Ishikawa (cell line): ENCODE results near the gene NECTIN2.

Experiments used
- CEBPB ChIP-seq: IDR thresholded peaks from 2 replicates; pipeline ENCODE4 v1.6.1; 2012
- CREB1 ChIP-seq: IDR thresholded peaks from 2 replicates; pipeline ENCODE4 v1.6.1; 2012; ENCODE audit warnings: low read depth
- EGR1 ChIP-seq: IDR thresholded peaks from 2 replicates; pipeline ENCODE4 v1.6.1; 2012
- EP300 ChIP-seq: IDR thresholded peaks from 2 replicates; pipeline ENCODE4 v1.6.1; 2012; ENCODE audit warnings: borderline replicate concordance
- FOXM1 ChIP-seq: IDR thresholded peaks from 2 replicates; pipeline ENCODE4 v1.6.1; 2012; ENCODE audit warnings: low read depth, borderline replicate concordance
- NFIC ChIP-seq: IDR thresholded peaks from 2 replicates; pipeline ENCODE4 v1.6.1; 2012
- RAD21 ChIP-seq: IDR thresholded peaks from 2 replicates; pipeline ENCODE4 v1.6.1; 2012; ENCODE audit warnings: low read depth
- TAF1 ChIP-seq: IDR thresholded peaks from 2 replicates; pipeline ENCODE4 v1.6.1; 2012; ENCODE audit warnings: low read depth, mild to moderate bottlenecking
- TCF12 ChIP-seq: IDR thresholded peaks from 2 replicates; pipeline ENCODE4 v1.6.1; 2012; ENCODE audit warnings: low read depth
- TEAD4 ChIP-seq: IDR thresholded peaks from 2 replicates; pipeline ENCODE4 v1.6.1; 2012
- YY1 ChIP-seq: IDR thresholded peaks from 2 replicates; pipeline ENCODE4 v1.6.1; 2012; ENCODE audit warnings: low read depth
- ZBTB7A ChIP-seq: IDR thresholded peaks from 2 replicates; pipeline ENCODE4 v1.6.1; 2012; ENCODE audit warnings: low read depth
- TF ChIP-seq, protein P1 (sequence below): IDR thresholded peaks from 2 replicates; pipeline ENCODE4 v1.6.1; 2012
- TF ChIP-seq, protein P2 (sequence below): IDR thresholded peaks from 2 replicates; pipeline ENCODE4 v1.6.1; 2012; ENCODE audit warnings: low read depth, mild to moderate bottlenecking
- TF ChIP-seq, protein P3 (sequence below): IDR thresholded peaks from 2 replicates; pipeline ENCODE4 v1.6.1; 2012

Gene NECTIN2

DNA sequence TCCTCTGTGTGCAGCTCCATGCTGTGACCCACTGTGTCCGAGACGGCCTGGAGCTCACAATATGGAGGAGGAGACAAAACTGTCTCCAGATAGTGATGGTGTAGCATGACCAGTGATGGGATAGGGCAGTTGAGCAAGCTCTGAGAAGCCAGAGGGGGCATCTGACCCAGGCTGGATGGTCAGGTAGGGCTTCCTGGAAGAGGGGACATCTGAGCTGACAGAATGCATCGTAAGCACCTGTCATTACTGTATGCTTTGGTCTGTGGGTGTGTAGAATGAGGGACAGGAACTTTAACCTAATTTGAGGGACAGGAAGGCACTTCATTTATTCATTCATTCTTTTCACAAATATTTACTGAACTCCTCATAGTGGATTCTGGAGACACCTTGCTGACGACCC, 38.5 kb downstream of the NECTIN2 start:
- TF ChIP-seq TCF12 (no peak), ZBTB7A (no peak), YY1 (no peak), CEBPB (no peak), RAD21 (no peak), TEAD4 (no peak), EP300 (no peak), TAF1 (no peak), EGR1 (no peak), NFIC (no peak), FOXM1 (no peak), CREB1 (no peak)
- TF ChIP-seq, protein P1, sequence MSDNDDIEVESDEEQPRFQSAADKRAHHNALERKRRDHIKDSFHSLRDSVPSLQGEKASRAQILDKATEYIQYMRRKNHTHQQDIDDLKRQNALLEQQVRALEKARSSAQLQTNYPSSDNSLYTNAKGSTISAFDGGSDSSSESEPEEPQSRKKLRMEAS, result no peak
- TF ChIP-seq, protein P2, sequence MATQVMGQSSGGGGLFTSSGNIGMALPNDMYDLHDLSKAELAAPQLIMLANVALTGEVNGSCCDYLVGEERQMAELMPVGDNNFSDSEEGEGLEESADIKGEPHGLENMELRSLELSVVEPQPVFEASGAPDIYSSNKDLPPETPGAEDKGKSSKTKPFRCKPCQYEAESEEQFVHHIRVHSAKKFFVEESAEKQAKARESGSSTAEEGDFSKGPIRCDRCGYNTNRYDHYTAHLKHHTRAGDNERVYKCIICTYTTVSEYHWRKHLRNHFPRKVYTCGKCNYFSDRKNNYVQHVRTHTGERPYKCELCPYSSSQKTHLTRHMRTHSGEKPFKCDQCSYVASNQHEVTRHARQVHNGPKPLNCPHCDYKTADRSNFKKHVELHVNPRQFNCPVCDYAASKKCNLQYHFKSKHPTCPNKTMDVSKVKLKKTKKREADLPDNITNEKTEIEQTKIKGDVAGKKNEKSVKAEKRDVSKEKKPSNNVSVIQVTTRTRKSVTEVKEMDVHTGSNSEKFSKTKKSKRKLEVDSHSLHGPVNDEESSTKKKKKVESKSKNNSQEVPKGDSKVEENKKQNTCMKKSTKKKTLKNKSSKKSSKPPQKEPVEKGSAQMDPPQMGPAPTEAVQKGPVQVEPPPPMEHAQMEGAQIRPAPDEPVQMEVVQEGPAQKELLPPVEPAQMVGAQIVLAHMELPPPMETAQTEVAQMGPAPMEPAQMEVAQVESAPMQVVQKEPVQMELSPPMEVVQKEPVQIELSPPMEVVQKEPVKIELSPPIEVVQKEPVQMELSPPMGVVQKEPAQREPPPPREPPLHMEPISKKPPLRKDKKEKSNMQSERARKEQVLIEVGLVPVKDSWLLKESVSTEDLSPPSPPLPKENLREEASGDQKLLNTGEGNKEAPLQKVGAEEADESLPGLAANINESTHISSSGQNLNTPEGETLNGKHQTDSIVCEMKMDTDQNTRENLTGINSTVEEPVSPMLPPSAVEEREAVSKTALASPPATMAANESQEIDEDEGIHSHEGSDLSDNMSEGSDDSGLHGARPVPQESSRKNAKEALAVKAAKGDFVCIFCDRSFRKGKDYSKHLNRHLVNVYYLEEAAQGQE, result no peak
- TF ChIP-seq, protein P3, sequence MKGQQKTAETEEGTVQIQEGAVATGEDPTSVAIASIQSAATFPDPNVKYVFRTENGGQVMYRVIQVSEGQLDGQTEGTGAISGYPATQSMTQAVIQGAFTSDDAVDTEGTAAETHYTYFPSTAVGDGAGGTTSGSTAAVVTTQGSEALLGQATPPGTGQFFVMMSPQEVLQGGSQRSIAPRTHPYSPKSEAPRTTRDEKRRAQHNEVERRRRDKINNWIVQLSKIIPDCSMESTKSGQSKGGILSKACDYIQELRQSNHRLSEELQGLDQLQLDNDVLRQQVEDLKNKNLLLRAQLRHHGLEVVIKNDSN, result no peak

DNA sequence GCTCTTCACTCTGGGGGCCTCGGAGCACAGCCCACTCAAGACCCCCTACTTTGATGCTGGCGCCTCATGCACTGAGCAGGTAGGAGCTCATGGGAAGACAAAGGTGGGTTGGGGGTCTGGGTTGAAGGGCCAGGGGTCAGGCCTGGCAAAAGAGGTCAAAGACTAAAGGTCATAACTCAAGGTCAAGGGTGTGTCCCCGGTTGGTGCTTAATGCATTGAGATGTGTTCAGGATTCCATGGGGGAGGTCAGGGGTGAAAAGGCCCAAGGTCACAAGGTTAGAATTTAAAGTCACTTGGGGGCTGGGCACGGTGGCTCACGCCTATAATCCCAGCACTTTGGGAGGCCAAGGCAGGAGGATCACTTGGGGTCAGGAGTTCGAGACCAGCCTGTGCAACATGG, 40.0 kb downstream of the NECTIN2 start:
- TF ChIP-seq CREB1 (no peak), FOXM1 (no peak)

DNA sequence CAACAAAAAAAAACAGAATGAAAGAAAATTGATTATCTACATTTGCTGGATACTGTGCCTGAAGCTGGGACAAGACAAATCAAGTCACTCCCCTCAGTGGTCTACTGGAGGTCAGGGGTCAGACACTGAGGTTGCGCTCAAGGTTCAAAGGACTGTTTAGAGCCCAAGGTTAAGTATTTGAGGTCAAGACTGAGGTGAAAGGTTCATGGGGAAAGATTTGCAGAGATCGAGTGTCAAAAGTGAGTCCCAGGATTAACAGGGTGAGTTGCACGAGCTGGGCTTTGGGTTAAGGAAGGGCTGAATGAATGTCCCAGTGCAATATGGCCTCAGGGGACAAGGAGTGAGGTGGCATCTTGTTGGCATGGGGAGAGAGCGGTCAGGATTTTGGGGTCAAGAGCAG, 41.6 kb downstream of the NECTIN2 start:
- TF ChIP-seq CREB1, result no peak
- no peak for TF ChIP-seq TCF12
- no peak for TF ChIP-seq YY1
- no peak for TF ChIP-seq EGR1
- TF ChIP-seq, protein P2, result no peak
- TF ChIP-seq TAF1, result no peak

DNA sequence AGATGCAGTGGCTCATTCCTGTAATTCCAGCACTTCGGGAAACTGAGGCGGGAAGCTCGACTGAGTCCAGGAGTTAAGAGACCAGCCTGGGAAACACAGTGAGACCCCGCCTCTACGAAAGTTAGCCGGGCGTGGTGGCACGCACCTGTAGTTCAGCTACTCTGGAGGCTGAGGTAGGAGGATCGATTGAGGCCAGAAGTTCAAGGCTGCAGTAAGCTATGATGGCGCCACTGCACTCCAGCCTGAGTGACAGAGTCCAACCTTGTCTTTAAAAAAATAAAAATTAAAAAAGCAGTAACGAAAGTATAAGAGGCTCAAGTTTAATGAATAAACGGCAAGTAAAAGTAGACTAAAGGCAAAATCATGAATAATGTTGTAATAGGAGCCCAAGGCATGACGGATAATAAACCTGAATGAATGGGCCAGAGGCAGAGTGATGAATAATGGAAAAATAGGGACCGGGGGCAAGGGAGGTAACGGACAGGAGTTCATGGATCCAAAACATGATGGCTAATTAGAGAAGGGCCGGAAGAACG, 43.8 kb downstream of the NECTIN2 start:
- TF ChIP-seq, protein P3, result no peak
- TF ChIP-seq ZBTB7A (no peak), NFIC (no peak), RAD21 (no peak)
- TF ChIP-seq, protein P2, result no peak

DNA sequence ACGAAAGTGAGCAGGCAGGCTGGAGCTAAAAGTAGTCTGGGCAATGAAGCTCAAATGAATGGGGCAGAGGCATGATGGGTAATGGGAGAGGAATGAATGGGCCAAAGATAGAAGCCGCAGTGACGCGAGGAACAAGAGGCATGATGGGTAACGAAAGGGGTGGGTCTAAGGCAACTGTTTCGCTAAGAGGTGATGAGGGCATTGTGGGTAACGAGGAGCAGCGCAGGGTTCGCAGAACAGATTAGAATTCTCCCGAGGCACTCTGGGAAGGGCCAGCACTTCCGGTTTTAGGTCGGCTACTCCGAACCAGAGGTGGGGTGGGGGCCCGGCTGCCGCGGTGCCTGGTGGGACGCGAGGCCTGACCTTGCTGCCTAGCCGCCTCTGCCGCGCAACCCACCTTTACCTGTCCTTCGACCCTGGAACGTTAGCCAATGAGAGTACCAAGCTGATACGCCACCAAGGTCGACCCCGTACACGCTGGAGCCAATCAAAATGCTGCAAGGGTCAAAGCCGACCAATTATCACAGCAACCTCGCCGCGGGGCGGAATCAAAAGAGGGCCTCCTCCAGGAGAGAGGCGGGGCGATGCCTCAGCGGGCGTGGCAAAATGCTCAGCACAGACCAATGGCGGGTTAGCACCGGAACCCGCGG, 44.4 kb downstream of the NECTIN2 start:
- TF ChIP-seq, protein P3, result no peak
- TF ChIP-seq FOXM1, result peak; percentile 38; the same call in 1 of the 2 replicates
- peak; percentile 39; the same call in 1 of the 2 replicates for TF ChIP-seq TCF12
- no peak for TF ChIP-seq EP300
- TF ChIP-seq, protein P2, result no peak
- TF ChIP-seq TEAD4, result no peak
- TF ChIP-seq RAD21, result no peak
- TF ChIP-seq YY1, result peak; percentile 40
- TF ChIP-seq CEBPB, result no peak
- peak; percentile 4; the same call in 1 of the 2 replicates for TF ChIP-seq ZBTB7A
- TF ChIP-seq, protein P1, result peak; percentile 63
- peak; percentile 66 for TF ChIP-seq CREB1
- peak; percentile 59 for TF ChIP-seq TAF1
- TF ChIP-seq NFIC, result no peak
- no peak for TF ChIP-seq EGR1
